ENCODE results near the gene MDFIC2. TPM values are rescaled to one million over a fixed set of nuclear protein-coding genes. Genes with fewer than 3 reads are reported as not detected.

The MDFIC2 gene
- total and polyA plus RNA-seq, 2 of the 13 experiments (the other 11 are each of a cell fraction or from before 2014, with no cell fraction given) = not detected

- TF ChIP-seq ZNF142 (CRISPR knock-in tag; IDR thresholded peaks at IDR 0.05) (no peak), MTERF4 (CRISPR knock-in tag; IDR thresholded peaks at IDR 0.05) (no peak), ZNF225 (CRISPR knock-in tag; IDR thresholded peaks at IDR 0.05) (no peak), ZNF597 (CRISPR knock-in tag; IDR thresholded peaks at IDR 0.05) (no peak), HNF1B (CRISPR knock-in tag; IDR thresholded peaks at IDR 0.05) (no peak), EED (CRISPR knock-in tag; IDR thresholded peaks at IDR 0.05) (no peak), ZNF576 (CRISPR knock-in tag; IDR thresholded peaks at IDR 0.05) (no peak), TBX3 (IDR thresholded peaks at IDR 0.05; ENCODE audit: borderline replicate concordance) (no peak), ZNF580 (CRISPR knock-in tag; IDR thresholded peaks at IDR 0.05; ENCODE audit: borderline replicate concordance, low read depth) (no peak), ZNF660 (CRISPR knock-in tag; IDR thresholded peaks at IDR 0.05; ENCODE audit: borderline replicate concordance, low read depth) (no peak), HOXA5 (CRISPR knock-in tag; IDR thresholded peaks at IDR 0.05) (no peak), PAWR (CRISPR knock-in tag; IDR thresholded peaks at IDR 0.05; ENCODE audit: borderline replicate concordance) (no peak), FOXJ3 (CRISPR knock-in tag; IDR thresholded peaks at IDR 0.05; ENCODE audit: borderline replicate concordance) (no peak), THRA (CRISPR knock-in tag; IDR thresholded peaks at IDR 0.05; ENCODE audit: borderline replicate concordance) (no peak), HES4 (CRISPR knock-in tag; IDR thresholded peaks at IDR 0.05; ENCODE audit: borderline replicate concordance) (no peak), ATM (IDR thresholded peaks at IDR 0.05; ENCODE audit: borderline replicate concordance) (no peak), ZNF777 (CRISPR knock-in tag; IDR thresholded peaks at IDR 0.05) (no peak)
These were observed 48.2 kb downstream of the MDFIC2 start (continued) for GRCh38 chr3:70264122-70264780.
